ENCODE results near the gene CLASP1.
"Not testable (repeated sequence)": the region's sequence is repeated elsewhere in the genome, so short reads cannot be mapped to it uniquely, and the experiment has no call there.

Gene CLASP1

DNA sequence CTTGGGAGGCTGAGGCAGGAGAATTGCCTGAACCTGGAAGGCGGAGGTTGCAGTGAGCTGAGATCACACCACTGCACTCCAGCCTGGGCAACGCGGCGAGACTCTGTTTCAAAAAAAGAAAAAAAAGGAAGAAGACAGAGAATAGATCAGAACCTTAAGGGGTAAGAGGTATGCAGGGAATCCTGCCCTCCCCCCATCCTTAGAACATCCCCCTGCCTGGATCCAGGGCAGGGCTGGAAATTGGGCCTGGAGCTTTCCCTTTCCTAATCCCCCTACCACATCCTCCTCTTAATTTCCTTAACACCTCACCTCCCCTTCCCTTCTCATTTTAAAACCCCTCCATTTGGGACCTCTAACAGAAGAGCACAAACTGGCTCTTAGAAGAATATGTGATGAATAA lies 62.1 kb downstream of the CLASP1 start:
- no peak for DNase-seq (ENCODE audit: low read depth in 2 of 3, low spot score in 2 of 3)

DNA sequence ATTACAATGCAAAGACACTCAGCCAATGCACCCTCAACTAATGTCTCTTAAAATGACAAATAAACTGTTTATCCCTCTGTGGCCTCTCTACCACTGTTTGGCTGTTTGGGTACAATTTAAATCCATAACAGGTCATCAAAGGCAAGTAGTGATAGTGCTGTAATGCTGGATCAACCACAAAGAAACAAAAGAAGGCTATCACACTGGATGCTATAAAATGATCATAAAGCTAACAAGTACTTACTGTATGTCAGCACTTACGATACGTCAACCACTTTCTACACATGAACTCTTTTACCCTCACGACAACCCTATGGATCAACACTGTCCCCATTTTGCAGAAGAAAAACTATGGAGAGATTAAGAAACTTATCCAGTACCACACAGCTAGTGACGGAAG lies 64.5 kb downstream of the CLASP1 start:
- no peak for DNase-seq (ENCODE audit: low read depth in 2 of 3, low spot score in 2 of 3)

DNA sequence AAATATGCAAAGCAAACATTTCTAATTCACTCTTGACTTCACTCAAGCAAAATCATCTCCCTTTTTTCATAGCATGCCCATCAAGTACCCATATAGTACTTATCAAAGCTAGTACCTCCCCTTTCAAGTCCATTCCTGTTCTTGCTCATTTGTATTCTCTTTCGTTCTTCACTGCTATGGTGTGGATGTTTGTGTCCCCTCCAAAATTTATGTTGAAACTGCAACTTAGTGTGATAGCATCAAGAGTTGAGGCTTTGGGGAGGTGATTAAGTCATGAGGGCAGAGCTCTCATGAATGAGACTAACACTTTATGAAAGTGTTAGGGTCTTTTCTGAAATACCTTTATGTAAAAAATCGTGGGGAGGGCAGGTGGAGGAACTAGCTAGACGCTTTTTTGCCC lies 65.7 kb downstream of the CLASP1 start:
- no peak for DNase-seq (ENCODE audit: low read depth in 2 of 3, low spot score in 2 of 3)

DNA sequence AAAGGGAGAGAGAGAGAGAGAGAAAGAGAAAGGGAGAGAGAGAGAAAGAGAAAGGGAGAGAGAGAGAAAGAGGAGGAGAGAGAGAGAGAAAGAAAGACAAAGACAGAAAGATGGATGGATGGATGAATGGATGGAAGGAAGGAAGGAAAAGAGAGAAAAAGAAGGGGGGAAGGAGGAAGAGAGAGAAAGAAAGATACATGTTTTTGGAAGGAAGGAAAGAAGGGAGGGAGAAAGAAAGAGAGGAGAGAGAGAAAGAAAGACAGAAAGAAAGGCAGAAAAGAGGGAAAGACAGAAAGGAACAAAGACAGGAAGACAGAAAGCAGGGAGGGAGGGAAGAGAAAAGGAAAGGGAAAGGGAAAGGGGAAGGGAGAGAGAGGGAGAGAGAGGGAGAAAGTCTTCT lies 67.0 kb downstream of the CLASP1 start:
- DNase-seq (ENCODE audit: low read depth in 2 of 3, low spot score in 2 of 3), result no peak

DNA sequence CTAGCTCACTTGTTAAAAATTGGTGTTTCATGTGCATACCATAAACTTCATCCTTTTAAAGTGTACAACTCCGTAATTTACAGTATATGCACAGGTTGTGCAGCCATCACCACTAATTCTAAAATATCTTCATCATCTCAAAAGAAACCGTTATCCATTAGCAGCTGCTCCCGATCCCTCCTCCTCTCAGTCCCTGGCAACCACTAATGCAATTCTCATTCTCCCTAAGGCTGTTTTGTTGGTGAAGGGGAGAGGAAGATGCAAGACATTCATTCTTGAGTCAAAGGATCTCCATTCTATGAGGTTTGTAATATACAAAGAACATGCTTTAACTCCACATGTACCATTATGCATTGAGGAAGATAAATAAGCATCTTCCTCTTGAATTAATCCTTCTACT lies 70.0 kb downstream of the CLASP1 start:
- no peak for DNase-seq (ENCODE audit: low read depth in 2 of 3, low spot score in 2 of 3)

DNA sequence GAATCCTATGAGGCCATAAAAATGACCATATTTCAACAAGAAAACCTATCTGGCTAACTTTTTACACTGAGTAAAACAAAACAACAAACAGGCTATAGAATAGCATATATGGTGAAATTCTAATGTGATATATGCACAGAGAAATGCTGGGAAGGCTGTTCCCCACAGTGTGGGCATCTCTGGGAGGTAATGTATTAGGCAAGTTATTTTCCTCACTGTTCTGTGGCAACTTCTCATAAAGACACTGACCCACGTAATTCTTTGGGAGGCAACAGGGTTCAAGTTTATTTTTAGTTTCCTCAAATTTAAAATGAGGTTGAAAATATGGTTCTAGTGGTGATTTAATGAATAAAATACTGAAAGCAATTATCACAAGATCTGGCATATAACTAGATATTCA lies 71.9 kb downstream of the CLASP1 start:
- no peak for DNase-seq (ENCODE audit: low read depth in 2 of 3, low spot score in 2 of 3)

DNA sequence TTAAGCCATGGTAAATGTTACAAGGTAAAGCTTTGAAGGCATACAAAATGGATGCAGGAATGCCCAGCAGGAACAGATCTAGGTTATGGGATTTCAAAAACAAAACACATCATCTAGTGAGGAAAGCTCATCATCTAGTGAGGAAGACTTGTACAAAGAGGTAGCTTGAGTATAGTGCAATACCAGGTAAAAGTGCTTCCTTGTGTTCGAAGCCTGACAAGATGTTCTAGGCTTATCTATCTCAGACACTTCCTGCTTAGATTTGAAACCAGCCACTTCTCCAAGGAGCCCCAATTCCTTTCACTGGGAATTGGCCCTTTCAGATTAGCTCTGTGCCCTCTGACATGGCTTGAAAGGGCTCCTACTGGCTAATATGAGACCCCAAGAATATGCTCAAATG lies 73.0 kb downstream of the CLASP1 start:
- DNase-seq (ENCODE audit: low read depth in 2 of 3, low spot score in 2 of 3), result no peak

DNA sequence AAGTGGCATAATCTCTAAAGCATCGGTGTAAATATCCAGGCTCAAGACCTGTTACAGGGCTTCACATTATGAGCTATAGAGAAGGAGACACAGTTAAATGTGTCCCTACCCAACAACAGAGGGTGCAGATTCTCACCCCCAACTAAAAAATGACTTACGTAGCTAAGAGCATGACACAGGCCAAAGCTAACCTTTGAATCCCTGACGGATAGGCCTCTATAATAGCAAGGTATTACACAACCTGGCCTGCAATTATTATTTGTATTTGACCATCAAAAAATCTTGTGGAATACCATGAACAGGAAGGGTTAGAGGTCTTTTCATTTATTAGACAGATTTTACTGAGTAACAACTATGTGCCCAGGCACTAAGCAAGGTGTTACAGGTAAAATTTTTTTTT lies 73.5 kb downstream of the CLASP1 start:
- DNase-seq (ENCODE audit: low read depth in 2 of 3, low spot score in 2 of 3), result no peak

DNA sequence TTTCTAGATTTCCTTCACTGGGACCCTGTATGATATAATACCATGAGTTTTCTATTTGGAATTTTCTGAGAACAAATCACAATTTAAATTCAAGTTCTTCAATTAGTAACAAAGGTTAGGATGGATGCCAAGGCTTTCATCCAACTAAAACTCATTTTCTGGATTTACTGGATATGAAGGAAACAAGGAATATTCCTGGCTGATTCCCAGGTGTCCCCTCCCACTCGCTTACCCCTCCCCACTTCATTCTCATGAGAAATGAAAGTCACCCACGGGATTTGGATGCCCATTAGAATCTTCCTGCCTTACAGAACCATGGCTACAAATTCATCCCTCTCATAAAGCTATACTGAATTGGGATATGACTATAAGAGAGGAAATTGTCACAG lies 78.6 kb downstream of the CLASP1 start:
- no peak for DNase-seq (ENCODE audit: low read depth in 2 of 3, low spot score in 2 of 3)

DNA sequence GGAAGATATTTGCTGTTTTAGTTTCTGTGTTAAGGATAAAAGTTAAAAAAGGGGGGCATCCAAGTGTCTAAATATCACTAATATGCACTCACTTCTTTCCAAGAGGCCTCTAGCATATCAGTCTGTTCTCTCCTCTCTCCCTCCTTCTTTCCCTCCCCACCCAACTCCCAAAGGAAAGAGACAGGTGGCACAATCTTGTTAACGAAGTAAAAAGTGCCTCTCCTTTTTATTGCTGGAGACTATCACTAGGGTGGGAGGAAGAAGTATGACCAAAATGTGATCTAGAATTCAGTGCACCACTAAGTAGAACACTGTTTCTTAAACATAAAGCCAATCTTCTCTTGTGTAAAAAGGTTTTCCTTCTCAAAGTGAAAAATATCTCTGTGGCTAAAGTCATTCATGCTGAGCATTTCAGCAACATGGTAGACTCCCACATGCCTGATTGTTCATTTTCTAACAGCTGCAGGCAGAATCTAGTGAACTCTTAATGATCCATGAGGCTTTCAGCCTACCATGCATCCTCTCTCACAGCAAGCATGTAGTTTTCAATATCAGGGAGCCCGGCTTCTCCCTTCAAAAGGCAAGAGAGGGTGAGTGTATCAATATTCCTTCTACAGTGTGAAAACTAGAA lies 79.1 kb downstream of the CLASP1 start:
- DNase-seq (ENCODE audit: low read depth in 2 of 3, low spot score in 2 of 3), result no peak

DNA sequence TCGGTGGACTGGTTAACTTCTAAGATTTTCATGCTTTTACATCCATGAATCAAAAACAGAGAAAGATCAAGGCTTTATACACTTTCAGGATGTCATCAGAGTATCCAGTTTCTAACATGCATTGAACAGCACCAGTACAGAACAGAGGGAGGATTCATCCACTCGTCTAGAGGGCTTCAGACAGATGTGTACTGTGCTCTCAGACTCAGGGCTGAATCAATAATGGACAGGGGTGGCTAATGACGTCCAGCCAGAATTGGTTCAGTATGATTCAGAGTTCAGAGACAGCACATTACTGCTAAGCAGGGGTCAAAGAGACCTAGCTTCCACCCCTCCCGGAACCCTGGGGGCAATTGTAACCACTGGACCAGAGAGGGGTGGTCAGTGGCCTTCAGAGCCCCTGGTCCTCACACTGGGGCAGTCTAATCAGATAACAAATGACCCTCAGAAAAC lies 81.3 kb downstream of the CLASP1 start:
- no peak for DNase-seq (ENCODE audit: low read depth in 2 of 3, low spot score in 2 of 3)

DNA sequence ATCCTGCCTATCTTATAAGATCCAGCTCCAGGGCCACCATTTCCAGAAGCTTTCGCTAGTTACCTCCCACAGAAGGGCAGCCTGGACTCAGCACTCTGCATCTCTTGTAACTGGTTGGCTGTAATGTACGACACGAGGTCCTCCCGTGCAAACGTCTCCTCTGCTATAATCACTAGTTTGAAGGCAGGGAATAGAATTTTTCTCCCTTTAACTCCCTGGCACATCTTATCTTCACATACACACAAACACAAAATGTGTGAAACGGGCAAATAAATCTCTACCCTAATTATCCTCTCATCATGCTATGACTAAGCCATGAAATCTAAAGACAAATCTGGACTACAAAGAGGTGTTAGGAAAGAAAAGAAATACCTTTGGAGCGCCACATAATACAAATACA lies 81.8 kb downstream of the CLASP1 start:
- DNase-seq (ENCODE audit: low read depth in 2 of 3, low spot score in 2 of 3), result no peak

DNA sequence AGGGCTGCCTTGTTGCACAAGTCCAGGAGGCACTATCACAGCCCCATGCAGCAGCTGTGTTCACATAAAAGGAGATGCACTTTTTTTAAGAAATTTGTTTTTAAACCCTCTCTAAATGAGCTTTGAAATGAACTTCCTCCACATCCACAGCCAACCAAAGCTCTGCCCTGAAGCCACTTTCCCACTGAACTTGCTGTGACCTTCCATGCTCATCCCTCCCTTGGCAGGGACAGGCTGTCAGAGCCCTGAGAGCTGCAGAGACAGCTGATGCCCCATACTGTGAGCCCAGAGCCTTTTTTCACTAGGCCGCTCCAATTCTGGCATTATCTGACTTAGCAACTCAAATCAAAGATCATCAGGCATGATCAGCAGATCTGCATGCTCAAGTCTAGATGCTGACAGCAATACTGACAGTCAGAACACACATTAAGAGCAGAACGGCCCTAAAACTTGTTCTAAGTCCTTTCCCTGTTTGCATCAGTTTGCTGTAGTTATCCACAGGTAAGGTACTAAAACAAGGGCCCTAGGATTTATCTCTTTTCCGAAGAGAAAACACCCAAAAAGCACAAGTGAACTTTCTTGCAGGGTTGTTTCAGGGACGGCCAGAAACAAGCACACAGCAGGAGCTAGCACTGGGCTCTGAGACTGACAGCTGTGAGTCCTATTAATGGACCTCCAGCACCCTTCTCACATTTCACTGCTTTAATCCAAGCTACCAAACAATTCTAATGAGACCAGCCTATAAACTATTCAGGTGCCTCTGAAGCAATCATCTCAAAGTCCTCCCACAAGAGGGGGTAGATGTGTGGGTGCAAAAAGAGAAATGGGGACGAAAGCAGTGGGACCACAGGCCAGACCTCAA lies 83.6 kb downstream of the CLASP1 start:
- no peak for DNase-seq (ENCODE audit: low read depth in 2 of 3, low spot score in 2 of 3)

DNA sequence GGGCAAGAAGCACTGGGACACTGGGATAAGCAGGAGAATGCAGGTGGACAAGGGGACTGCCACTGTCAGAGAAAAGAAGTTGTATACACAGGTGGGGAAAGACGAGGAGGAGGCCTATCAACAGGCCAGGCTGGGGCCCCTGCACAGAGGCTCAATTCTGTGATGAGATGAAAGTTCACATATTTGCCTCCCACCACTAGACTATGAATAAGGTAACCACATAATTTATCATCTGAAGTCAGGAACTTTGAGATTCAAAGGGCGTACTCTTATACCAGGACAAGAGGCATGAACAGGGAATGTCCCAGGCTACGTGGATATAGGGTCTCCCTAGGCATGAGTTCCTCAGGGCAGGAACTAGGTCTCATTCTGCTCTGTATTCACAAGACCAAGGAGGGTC lies 84.4 kb downstream of the CLASP1 start:
- no peak for DNase-seq (ENCODE audit: low read depth in 2 of 3, low spot score in 2 of 3)

DNA sequence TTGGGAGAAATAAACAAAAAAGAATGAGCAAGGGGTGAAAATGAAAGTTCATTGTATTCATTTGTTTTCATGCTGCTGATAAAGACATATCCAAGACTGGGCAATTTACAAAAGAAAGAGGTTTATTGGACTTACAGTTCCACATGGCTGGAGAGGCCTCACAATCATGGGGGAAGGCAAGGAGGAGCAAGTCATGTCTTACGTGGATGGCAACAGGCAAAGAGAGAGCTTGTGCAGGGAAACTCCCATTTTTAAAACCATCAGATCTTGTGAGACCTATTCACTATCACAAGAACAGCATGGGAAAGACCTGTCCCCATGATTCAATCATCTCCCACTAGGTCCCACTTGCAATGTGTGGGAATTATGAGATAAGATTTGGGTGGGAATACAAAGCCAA lies 85.5 kb downstream of the CLASP1 start:
- DNase-seq (ENCODE audit: low read depth in 2 of 3, low spot score in 2 of 3), result not testable (repeated sequence)

DNA sequence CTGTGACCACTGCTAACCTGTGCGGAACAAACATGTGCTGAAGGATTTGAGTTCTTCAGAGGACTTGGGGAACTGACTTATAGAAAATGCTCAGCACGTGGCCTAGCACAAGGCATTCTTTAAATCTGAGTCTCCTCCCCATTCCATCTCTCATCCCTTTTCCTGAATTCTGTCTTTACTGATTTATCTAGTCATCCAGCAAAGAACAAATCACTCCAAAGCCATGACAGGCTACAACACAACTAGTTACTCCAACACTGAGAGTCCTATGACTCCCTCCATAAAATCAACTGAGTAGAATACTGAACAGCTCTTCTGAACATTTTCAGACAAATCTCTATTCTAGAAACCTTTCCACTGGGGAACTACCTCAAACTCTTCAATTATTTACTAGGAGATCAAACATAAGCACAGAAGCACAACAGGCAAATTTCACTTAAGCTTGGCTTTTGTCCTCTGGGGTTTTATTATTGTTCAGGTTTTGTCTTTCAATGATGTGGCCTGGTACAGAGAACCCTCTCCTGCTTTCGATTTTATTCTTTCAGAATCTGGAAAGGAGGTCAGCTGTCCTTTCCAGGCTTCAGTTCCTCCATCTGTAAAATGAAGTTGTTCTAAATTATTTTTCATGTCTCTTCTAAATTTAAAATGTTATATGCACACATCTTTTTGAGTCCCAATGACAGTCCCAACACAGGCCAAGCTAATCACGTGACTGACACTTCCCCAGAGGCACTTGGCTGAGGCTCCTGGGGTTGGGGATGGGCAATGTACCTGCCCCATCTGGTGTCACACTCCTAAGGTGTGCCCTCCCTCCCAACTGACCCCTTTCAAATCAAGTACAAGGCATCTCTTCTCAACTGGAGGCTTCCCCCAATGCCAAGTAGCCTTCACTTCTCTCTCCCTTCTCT lies 86.7 kb downstream of the CLASP1 start:
- DNase-seq (ENCODE audit: low read depth in 2 of 3, low spot score in 2 of 3), result no peak

DNA sequence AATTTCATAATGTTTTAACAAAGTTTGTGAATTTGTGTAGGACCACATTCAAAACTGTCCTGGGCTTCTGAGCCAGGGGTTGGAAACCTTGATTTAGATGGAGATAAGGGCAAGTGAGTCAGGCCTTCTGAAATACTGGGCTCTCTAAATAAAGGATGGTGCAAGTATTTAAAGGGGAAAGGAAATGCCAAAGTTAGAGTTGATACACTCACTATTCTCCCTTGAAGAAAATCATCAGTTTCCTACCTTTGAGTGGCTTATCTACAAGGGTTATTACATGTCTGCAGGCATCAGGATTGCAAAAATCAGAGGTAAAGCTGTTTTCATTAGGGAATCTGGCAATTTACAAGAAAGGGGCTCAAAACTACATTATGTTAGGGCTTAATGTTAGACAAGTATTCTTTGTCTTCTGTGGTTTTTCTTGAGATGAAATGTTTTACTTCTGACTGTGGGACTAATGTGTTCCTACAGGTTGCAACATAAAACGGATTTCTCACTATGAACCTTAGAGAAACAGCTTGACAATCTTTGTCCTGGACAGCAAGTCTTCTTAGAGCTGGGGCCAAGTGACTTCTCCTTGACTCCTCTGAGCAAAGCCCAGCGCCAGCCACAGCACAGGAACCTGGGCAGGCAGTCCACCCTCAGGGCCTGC lies 87.5 kb downstream of the CLASP1 start:
- no peak for DNase-seq (ENCODE audit: low read depth in 2 of 3, low spot score in 2 of 3)

DNA sequence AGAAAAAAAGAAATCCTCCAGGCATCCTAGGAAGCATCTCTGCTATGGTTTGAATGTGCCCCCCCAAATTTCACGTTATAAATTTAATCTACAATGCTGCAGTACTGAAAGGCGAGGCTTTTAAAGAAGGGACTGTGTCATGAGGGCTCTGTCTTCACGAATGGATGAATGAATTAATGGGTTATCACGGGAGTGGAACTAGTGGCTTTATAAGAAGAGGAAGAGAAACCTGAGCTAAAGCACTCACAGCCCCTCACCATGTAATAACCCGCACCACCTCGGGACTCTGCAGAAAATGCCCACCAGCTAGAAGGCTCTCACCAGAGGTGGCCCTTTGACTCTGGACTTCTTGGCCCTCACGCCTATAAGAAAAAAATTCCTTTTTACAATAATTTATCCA lies 90.9 kb downstream of the CLASP1 start:
- no peak for DNase-seq (ENCODE audit: low read depth in 2 of 3, low spot score in 2 of 3)

DNA sequence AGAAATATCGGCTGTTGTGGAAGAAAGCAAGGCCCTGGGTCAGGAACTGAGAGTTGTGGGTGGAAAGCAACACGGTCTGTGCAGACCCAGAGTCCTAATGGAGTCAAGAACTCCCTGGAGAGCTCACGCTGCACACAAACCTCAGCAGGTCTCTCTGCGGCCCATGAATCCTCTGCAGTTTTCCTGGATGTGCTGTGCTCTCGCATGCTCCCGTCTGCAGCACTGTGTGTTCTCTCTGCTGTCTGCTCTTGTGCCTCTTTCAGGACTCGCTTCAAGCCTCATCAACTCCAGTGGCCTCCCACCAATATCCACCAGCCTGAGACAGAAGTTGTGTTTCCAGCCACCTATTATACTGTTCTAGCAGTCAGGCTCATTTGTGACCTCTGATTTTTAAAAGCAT lies 94.3 kb downstream of the CLASP1 start:
- no peak for DNase-seq (ENCODE audit: low read depth in 2 of 3, low spot score in 2 of 3)

DNA sequence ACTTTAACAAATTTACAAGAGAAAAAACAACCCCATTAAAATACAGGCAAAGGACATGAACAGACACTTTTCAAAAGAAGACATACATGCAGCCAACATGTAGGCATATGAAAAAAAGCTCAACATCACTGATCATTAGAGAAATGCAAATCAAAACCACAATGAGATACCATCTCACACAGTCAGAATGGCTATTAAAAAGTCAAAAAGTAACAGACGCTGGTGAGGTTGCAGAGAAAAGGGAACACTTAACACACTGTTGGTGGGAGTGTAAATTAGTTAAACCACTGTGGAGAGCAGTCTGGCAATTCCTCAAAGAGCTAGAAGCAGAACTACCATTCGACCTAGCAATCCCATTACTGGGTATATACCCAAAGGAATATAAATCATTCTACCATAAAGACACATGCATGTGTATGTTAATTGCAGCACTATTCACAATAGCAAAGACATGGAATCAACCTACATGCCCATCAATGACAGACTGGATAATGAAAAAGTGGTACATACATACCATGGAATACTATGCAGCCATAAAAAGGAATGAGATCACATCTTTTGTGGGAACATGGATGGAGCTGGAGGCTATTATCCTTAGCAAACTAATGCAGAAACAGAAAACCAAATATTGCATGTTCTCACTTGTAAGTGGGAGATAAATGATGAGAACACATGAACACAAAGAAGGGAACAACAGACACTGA lies 96.6 kb downstream of the CLASP1 start:
- not testable (repeated sequence) for DNase-seq (ENCODE audit: low read depth in 2 of 3, low spot score in 2 of 3)

DNA sequence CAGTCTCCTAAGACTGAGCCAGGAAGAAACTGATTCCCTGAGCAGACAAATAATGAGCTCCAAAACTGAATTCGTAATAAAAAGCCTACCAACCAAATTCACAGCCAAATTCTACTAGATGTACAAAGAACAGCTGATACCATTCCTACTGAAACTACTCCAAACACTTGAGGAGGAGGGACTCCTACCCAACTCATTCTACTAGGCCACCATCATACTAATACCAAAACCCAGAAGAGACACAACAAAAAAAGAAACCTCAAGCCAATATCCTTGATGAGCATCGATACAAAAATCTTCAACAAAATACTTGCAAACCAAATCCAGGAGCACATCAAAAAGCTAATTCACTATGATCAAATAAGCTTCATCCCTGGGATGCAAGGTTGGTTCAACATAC lies 98.6 kb downstream of the CLASP1 start:
- DNase-seq (ENCODE audit: low read depth in 2 of 3, low spot score in 2 of 3), result no peak
